Mesodermal cell (in vitro differentiated cells): ENCODE data around the gene SWSAP1. TPM values are rescaled to one million over a fixed set of nuclear protein-coding genes. Genes with fewer than 3 reads are reported as not detected.
A peak's percentile ranks its signal among the peaks of the same experiment; 100 is the strongest.
"Not testable (repeated sequence)": the region's sequence is repeated elsewhere in the genome, so short reads cannot be mapped to it uniquely, and the experiment has no call there.

ENCODE experiments used
- H3K27ac ChIP-seq: 2 replicates; pipeline ENCODE4 v1.7.0; 2013; ENCODE audit warnings: mild to moderate bottlenecking, low read depth, low read length, moderate library complexity; ENCODE audit not compliant: severe bottlenecking
- H3K36me3 ChIP-seq: 2 replicates; pipeline ENCODE4 v1.7.1; 2013; ENCODE audit warnings: mild to moderate bottlenecking, low read length, moderate library complexity; ENCODE audit not compliant: control insufficient read depth, insufficient read depth
- H3K4me1 ChIP-seq: one replicate; pipeline ENCODE4 v1.7.1; 2013; ENCODE audit warnings: mild to moderate bottlenecking, low read length; ENCODE audit not compliant: insufficient read depth, control insufficient read depth, poor library complexity, severe bottlenecking
- H3K4me3 ChIP-seq: 2 replicates; pipeline ENCODE4 v1.7.0; 2013; ENCODE audit warnings: low read length, control low read depth, mild to moderate bottlenecking; ENCODE audit not compliant: insufficient read depth, poor library complexity, severe bottlenecking; ENCODE audit errors: extremely low read depth
- H3K9me3 ChIP-seq: 2 replicates; pipeline ENCODE4 v1.7.1; 2013; ENCODE audit warnings: mild to moderate bottlenecking, low read length, moderate library complexity; ENCODE audit not compliant: control insufficient read depth
- WGBS, 2 experiments: methylation state at CpG; one replicate each; pipeline ENCODE4 v1.1.5; 2013; ENCODE audit warnings: missing lambda C conversion rate in 2 of 2; ENCODE audit not compliant: insufficient coverage in 2 of 2; 5-methylcytosine and 5-hydroxymethylcytosine counted together
- polyA plus RNA-seq, 2 experiments: library from polyadenylated mRNA; stranded (reverse); fragments of 50-300 nt; gene quantifications; one replicate each; pipeline ENCODE4 v1.2.3, GENCODE V29; 2013

The SWSAP1 gene
- 1.6 TPM for polyA plus RNA-seq (2013, experiment 1 of 2)
- 1.4 TPM for polyA plus RNA-seq (2013, experiment 2 of 2)

- H3K27ac ChIP-seq, result peak within 1 kb of the TSS; percentile 86
- H3K4me1 ChIP-seq, result peaks cover 17% of the 10 kb centered on the region
- H3K9me3 ChIP-seq, result no peaks in the 10 kb centered on the region
- peak within 1 kb of the TSS; percentile 58 for H3K4me3 ChIP-seq
- H3K36me3 ChIP-seq, result peaks cover 24% of the 10 kb centered on the region
- WGBS, 2 experiments, result 0% methylated on average over 40 to 42 of the region's 44 CpGs
Measured at GRCh38 chr19:11374433-11375142, at the start of gene SWSAP1. Gene SWSAP1, plus strand, starts transcription at chr19:11374666. Its CDS starts 15 bp downstream, at chr19:11374681.

GRCh38 chr19:11324748-11325389 lies 49.6 kb upstream of the SWSAP1 start:
- Histone ChIP-seq H3K36me3 (peaks cover 23% of the 10 kb centered on the region), H3K27ac (no peak overlapping the region), H3K4me3 (no peak overlapping the region), H3K9me3 (no peaks in the 10 kb centered on the region), H3K4me1 (no peaks in the 10 kb centered on the region)
- 95 to 96% methylated on average over 13 of the region's 17 CpGs for WGBS, 2 experiments

GRCh38 chr19:11325544-11325943 lies 48.9 kb upstream of the SWSAP1 start:
- 95% methylated on average over 4 to 7 of the region's 7 CpGs for WGBS, 2 experiments
- Histone ChIP-seq H3K4me3 (no peak overlapping the region), H3K9me3 (no peaks in the 10 kb centered on the region), H3K27ac (no peak overlapping the region), H3K4me1 (no peaks in the 10 kb centered on the region), H3K36me3 (peaks cover 27% of the 10 kb centered on the region)

GRCh38 chr19:11330127-11330526 lies 44.3 kb upstream of the SWSAP1 start:
- Histone ChIP-seq H3K9me3 (no peaks in the 10 kb centered on the region), H3K4me3 (no peak overlapping the region), H3K27ac (no peak overlapping the region), H3K36me3 (peaks cover 54% of the 10 kb centered on the region), H3K4me1 (no peaks in the 10 kb centered on the region)
- 93 to 95% methylated on average over 4 of the region's 4 CpGs for WGBS, 2 experiments

- Histone ChIP-seq H3K4me1 (no peaks in the 10 kb centered on the region), H3K27ac (no peak overlapping the region), H3K4me3 (no peak overlapping the region), H3K36me3 (peaks cover 56% of the 10 kb centered on the region), H3K9me3 (no peaks in the 10 kb centered on the region)
- WGBS, 2 experiments, result 94 to 96% methylated on average over 4 of the region's 4 CpGs
Measured at GRCh38 chr19:11331502-11331901, 43.0 kb upstream of the SWSAP1 start.

GRCh38 chr19:11332822-11333221 lies 41.6 kb upstream of the SWSAP1 start:
- Histone ChIP-seq H3K36me3 (peaks cover 57% of the 10 kb centered on the region), H3K4me3 (no peak overlapping the region), H3K27ac (no peak overlapping the region), H3K4me1 (no peaks in the 10 kb centered on the region), H3K9me3 (no peaks in the 10 kb centered on the region)
- 100% methylated on average over 1 to 5 of the region's 5 CpGs for WGBS, 2 experiments

GRCh38 chr19:11333838-11334237 lies 40.6 kb upstream of the SWSAP1 start:
- not testable (repeated sequence) for H3K9me3 ChIP-seq, H3K4me3 ChIP-seq, H3K4me1 ChIP-seq, H3K27ac ChIP-seq
- 86 to 97% methylated on average over 7 to 9 of the region's 9 CpGs for whole genome bisulfite sequencing, 2 experiments
- H3K36me3 ChIP-seq, result peaks cover 52% of the 10 kb centered on the region

GRCh38 chr19:11335449-11336146 lies 38.9 kb upstream of the SWSAP1 start:
- Histone ChIP-seq H3K36me3 (peaks cover 44% of the 10 kb centered on the region), H3K9me3 (no peaks in the 10 kb centered on the region), H3K4me1 (peaks cover 4% of the 10 kb centered on the region), H3K4me3 (no peak overlapping the region), H3K27ac (no peak overlapping the region)
- WGBS, 2 experiments, result 95 to 97% methylated on average over 16 to 17 of the region's 17 CpGs

GRCh38 chr19:11337080-11337479 lies 37.4 kb upstream of the SWSAP1 start:
- H3K4me3 ChIP-seq, result no peak overlapping the region
- H3K36me3 ChIP-seq, result peaks cover 48% of the 10 kb centered on the region
- H3K9me3 ChIP-seq, result no peaks in the 10 kb centered on the region
- 95 to 96% methylated on average over 13 of the region's 14 CpGs for WGBS, 2 experiments
- H3K27ac ChIP-seq, result no peak overlapping the region
- peaks cover 4% of the 10 kb centered on the region for H3K4me1 ChIP-seq

- H3K27ac ChIP-seq, result no peak overlapping the region
- H3K4me3 ChIP-seq, result no peak overlapping the region
- WGBS, 2 experiments, result 95 to 100% methylated on average over 2 to 4 of the region's 7 CpGs
- no peaks in the 10 kb centered on the region for H3K9me3 ChIP-seq
- peaks cover 4% of the 10 kb centered on the region for H3K4me1 ChIP-seq
- H3K36me3 ChIP-seq, result peaks cover 38% of the 10 kb centered on the region
Measured at GRCh38 chr19:11338121-11338520, 36.3 kb upstream of the SWSAP1 start.
